MG63 (cell line): Measurements from ENCODE around the gene UTS2B. TPM values are rescaled to one million over a fixed set of nuclear protein-coding genes. Genes with fewer than 3 reads are reported as not detected.

ENCODE experiments used
- DNase-seq: peaks from one replicate; pipeline ENCODE4 v3.0.0-alpha.2; 2020
- H3K27me3 ChIP-seq: fragments of 250-450 bp; sonication (Bioruptor Pico); 2 replicates; pipeline ENCODE4 v1.5.1; 2020; ENCODE audit warnings: mild to moderate bottlenecking, moderate library complexity
- H3K36me3 ChIP-seq: fragments of 250-450 bp; sonication (Bioruptor Pico); 2 replicates; pipeline ENCODE4 v1.5.1; 2020; ENCODE audit warnings: mild to moderate bottlenecking, moderate library complexity
- H3K4me3 ChIP-seq: fragments of 250-450 bp; sonication (Bioruptor Pico); 2 replicates; pipeline ENCODE4 v1.5.1; 2020; ENCODE audit warnings: mild to moderate bottlenecking, moderate library complexity
- H3K9me3 ChIP-seq: fragments of 250-450 bp; sonication (Bioruptor Pico); 2 replicates; pipeline ENCODE4 v1.5.1; 2020; ENCODE audit warnings: mild to moderate bottlenecking, moderate library complexity
- total RNA-seq: library from RNA; depleted of rRNA; stranded (reverse); fragments of >200 nt; shearing (Covaris generic); gene quantifications from 2 replicates; pipeline ENCODE4 v1.2.3, GENCODE V29; 2014; ENCODE audit warnings: low replicate concordance; rRNA removed

UTS2B gene
- total RNA-seq, 1 experiment from 2014 or later, result not detected

GRCh38 chr3:191240486-191240885 lies 89.8 kb downstream of the UTS2B start:
- DNase-seq, result no peak
- no peaks in the 10 kb centered on the region for H3K27me3 ChIP-seq
- no peaks in the 10 kb centered on the region for H3K36me3 ChIP-seq
- no peak overlapping the region for H3K4me3 ChIP-seq
- H3K9me3 ChIP-seq, result no peaks in the 10 kb centered on the region

GRCh38 chr3:191239407-191240031 lies 90.8 kb downstream of the UTS2B start:
- no peak for DNase-seq

GRCh38 chr3:191238321-191238817 lies 92.0 kb downstream of the UTS2B start:
- DNase-seq, result no peak
- Histone ChIP-seq H3K9me3 (no peaks in the 10 kb centered on the region), H3K36me3 (no peaks in the 10 kb centered on the region), H3K27me3 (no peaks in the 10 kb centered on the region), H3K4me3 (no peak overlapping the region)

More at GRCh38 chr3:191239407-191240031, 90.8 kb downstream of the UTS2B start:
- H3K36me3 ChIP-seq, result no peaks in the 10 kb centered on the region
- no peak overlapping the region for H3K4me3 ChIP-seq
- no peaks in the 10 kb centered on the region for H3K27me3 ChIP-seq
- H3K9me3 ChIP-seq, result no peaks in the 10 kb centered on the region

GRCh38 chr3:191237047-191237882 lies 93.1 kb downstream of the UTS2B start:
- Histone ChIP-seq H3K27me3 (no peaks in the 10 kb centered on the region), H3K9me3 (no peaks in the 10 kb centered on the region), H3K36me3 (no peaks in the 10 kb centered on the region), H3K4me3 (no peak overlapping the region)
- no peak for DNase-seq

- no peaks in the 10 kb centered on the region for H3K27me3 ChIP-seq
- H3K36me3 ChIP-seq, result no peaks in the 10 kb centered on the region
- no peak overlapping the region for H3K4me3 ChIP-seq
- H3K9me3 ChIP-seq, result no peaks in the 10 kb centered on the region
- no peak for DNase-seq
Measured at GRCh38 chr3:191236646-191237045, 93.7 kb downstream of the UTS2B start.

GRCh38 chr3:191235331-191236314 lies 94.7 kb downstream of the UTS2B start:
- H3K9me3 ChIP-seq, result no peaks in the 10 kb centered on the region
- no peak for DNase-seq
- no peaks in the 10 kb centered on the region for H3K27me3 ChIP-seq
- H3K36me3 ChIP-seq, result no peaks in the 10 kb centered on the region
- no peak overlapping the region for H3K4me3 ChIP-seq

- no peak overlapping the region for H3K4me3 ChIP-seq
- DNase-seq, result no peak
- H3K36me3 ChIP-seq, result no peaks in the 10 kb centered on the region
- no peaks in the 10 kb centered on the region for H3K9me3 ChIP-seq
- H3K27me3 ChIP-seq, result no peaks in the 10 kb centered on the region
Measured at GRCh38 chr3:191234216-191234615, 96.1 kb downstream of the UTS2B start.

GRCh38 chr3:191227541-191227940 lies 102.8 kb downstream of the UTS2B start:
- DNase-seq, result no peak
- 0 out of 2 replicates have a peak, but pooled peaks cover 2% of the 10 kb centered on the region for H3K27me3 ChIP-seq
- H3K9me3 ChIP-seq, result no peaks in the 10 kb centered on the region
- H3K4me3 ChIP-seq, result no peak overlapping the region
- H3K36me3 ChIP-seq, result no peaks in the 10 kb centered on the region

- no peaks in the 10 kb centered on the region for H3K9me3 ChIP-seq
- H3K27me3 ChIP-seq, result no peaks in the 10 kb centered on the region
- H3K36me3 ChIP-seq, result no peaks in the 10 kb centered on the region
- no peak for DNase-seq
- H3K4me3 ChIP-seq, result no peak overlapping the region
Measured at GRCh38 chr3:191221638-191222037, 108.7 kb downstream of the UTS2B start.

- Histone ChIP-seq H3K4me3 (no peak overlapping the region), H3K9me3 (no peaks in the 10 kb centered on the region), H3K27me3 (no peaks in the 10 kb centered on the region), H3K36me3 (no peaks in the 10 kb centered on the region)
- DNase-seq, result no peak
Measured at GRCh38 chr3:191220908-191221307, 109.4 kb downstream of the UTS2B start.

GRCh38 chr3:191217301-191217700 lies 113.0 kb downstream of the UTS2B start:
- Histone ChIP-seq H3K4me3 (no peak overlapping the region), H3K36me3 (no peaks in the 10 kb centered on the region)
- no peak for DNase-seq

More at GRCh38 chr3:191217301-191217700, 113.0 kb downstream of the UTS2B start:
- Histone ChIP-seq H3K9me3 (no peaks in the 10 kb centered on the region), H3K27me3 (no peaks in the 10 kb centered on the region)

Other genes starting within 250 kb of the UTS2B start
- not detected in 2 replicates for gene OSTN, start 131.3 kb downstream of the UTS2B start, total RNA-seq
- 65.4 and 93.9 TPM in 2 replicates for gene CCDC50, start 1.1 kb downstream of the UTS2B start, total RNA-seq
- not detected in 2 replicates for gene PYDC2, start 130.6 kb upstream of the UTS2B start, total RNA-seq